ENCODE measurements around the gene STAP2.

DNA sequence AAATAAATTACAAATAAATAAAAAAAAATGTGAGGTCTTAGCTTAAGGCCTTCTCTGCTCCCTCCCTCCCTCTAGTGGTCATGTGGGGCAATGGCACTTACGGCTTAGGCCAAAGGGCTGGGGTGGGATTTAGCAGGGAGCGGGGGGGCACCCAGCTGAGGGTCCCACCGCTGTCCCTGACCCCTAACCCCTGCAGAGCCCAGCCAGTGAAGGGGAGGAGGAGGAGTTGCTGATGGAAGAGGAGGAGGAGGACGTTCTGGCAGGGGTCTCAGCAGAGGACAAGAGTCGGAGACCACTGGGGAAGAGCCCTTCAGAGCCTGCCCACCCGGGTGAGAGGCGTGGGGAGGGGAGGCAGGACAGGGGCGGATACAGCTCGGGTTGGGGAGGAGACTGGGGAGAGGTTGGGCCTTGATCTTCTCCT lies 14.1 kb upstream of the STAP2 start:
- TF ChIP-seq CTCF (IDR thresholded peaks at IDR 0.05; ENCODE audit: extremely low read depth in 1 of 2, insufficient read depth in 1 of 2, low read depth in 1 of 2, low read length in 2 of 2) (peak; percentile 76 to 85), EZH2 (IDR thresholded peaks at IDR 0.05; ENCODE audit: borderline replicate concordance, low read depth, low read length, severe bottlenecking) (no peak), POLR2A (IDR thresholded peaks at IDR 0.05; ENCODE audit: low read depth, low read length) (no peak), JUN (IDR thresholded peaks at IDR 0.05; ENCODE audit: borderline replicate concordance, insufficient read depth, insufficient read length, low read depth) (no peak), POLR2AphosphoS5 (IDR thresholded peaks at IDR 0.05; ENCODE audit: insufficient read depth, low read depth, low read length) (no peak)
